ENCODE data around the gene SIRT4. TPM values are rescaled to one million over a fixed set of nuclear protein-coding genes. Genes with fewer than 3 reads are reported as not detected.

Gene SIRT4
- total RNA-seq, 2 donors from 2014 or later, result 2.3 to 2.7 TPM

GRCh38 chr12:120257041-120257821 is 44.9 kb upstream of the SIRT4 start:
- H3K9ac ChIP-seq (ENCODE audit: extremely low read depth, low read length, poor library complexity, severe bottlenecking), result no peak overlapping the region
- 77 to 79% methylated on average over 7 to 9 of the region's 9 CpGs for WGBS, 2 experiments (ENCODE audit: insufficient coverage in 1 of 2, insufficient read length in 1 of 2)
- no peak for TF ChIP-seq CTCF (conservative IDR thresholded peaks at IDR 0.05)
- Mint-ChIP-seq H3K27ac (peak overlapping the region; percentile 58), H3K36me3 (ENCODE audit: low read depth) (peaks cover 17% of the 10 kb centered on the region), H3K4me3 (no peak overlapping the region), H3K27me3 (ENCODE audit: insufficient read depth) (no peaks in the 10 kb centered on the region), H3K9me3 (no peaks in the 10 kb centered on the region), H3K4me1 (peaks cover 38% of the 10 kb centered on the region)
- no peak overlapping the region for H3K27ac ChIP-seq (ENCODE audit: low read depth, low read length)
- no peaks in the 10 kb centered on the region for H3K27me3 ChIP-seq (ENCODE audit: control insufficient read depth, insufficient read depth, low read length, poor library complexity, severe bottlenecking)
- no peaks in the 10 kb centered on the region for H3K9me3 ChIP-seq (ENCODE audit: control insufficient read depth, low read length)
- peak; percentile 72 for DNase-seq
- no peak overlapping the region for H3K4me3 ChIP-seq (ENCODE audit: low read length)
- H3K4me1 ChIP-seq (ENCODE audit: control insufficient read depth, insufficient read depth, low read length), result peaks cover 6% of the 10 kb centered on the region
- H3K36me3 ChIP-seq (ENCODE audit: control insufficient read depth, insufficient read depth, low read length), result peaks cover 16% of the 10 kb centered on the region

DNA sequence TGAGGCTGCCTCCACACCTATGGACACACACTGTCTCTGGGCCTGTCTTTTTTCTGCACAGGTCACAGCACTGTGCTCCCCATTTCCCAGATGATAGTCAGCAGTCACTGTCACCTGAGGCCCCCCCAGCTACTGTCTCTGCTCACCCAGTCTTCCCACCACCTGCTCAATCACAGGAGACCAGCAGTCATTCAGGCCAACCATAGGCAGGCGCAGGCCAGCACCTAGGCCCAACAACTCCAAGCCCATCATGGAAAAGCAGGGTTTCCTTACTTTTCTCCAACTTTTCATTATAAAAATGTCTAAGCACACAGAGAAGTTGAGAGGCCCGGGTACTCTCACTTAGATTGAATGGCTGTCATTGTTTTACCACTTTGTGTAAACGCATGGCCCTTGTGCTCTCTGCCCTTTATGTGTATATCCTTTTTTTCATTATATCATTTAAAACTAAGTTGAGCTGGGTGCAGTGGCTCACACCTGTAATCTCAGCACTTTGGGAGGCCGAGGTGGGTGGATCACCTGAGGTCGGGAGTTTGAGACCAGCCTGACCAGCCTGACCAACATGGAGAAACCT is 43.7 kb upstream of the SIRT4 start:
- H3K27me3 Mint-ChIP-seq (ENCODE audit: insufficient read depth), result no peaks in the 10 kb centered on the region
- Histone ChIP-seq H3K27ac (ENCODE audit: low read depth, low read length) (no peak overlapping the region), H3K9ac (ENCODE audit: extremely low read depth, low read length, poor library complexity, severe bottlenecking) (no peak overlapping the region), H3K4me1 (ENCODE audit: control insufficient read depth, insufficient read depth, low read length) (peaks cover 16% of the 10 kb centered on the region), H3K4me3 (ENCODE audit: low read length) (no peak overlapping the region), H3K9me3 (ENCODE audit: control insufficient read depth, low read length) (no peaks in the 10 kb centered on the region), H3K27me3 (ENCODE audit: control insufficient read depth, insufficient read depth, low read length, poor library complexity, severe bottlenecking) (no peaks in the 10 kb centered on the region), H3K36me3 (ENCODE audit: control insufficient read depth, insufficient read depth, low read length) (peaks cover 16% of the 10 kb centered on the region)
- H3K4me3 Mint-ChIP-seq, result no peak overlapping the region
- 86 to 96% methylated on average over 3 to 5 of the region's 5 CpGs for WGBS, 2 experiments (ENCODE audit: insufficient coverage in 1 of 2, insufficient read length in 1 of 2)
- H3K27ac Mint-ChIP-seq, result peak overlapping the region; percentile 60
- peaks cover 17% of the 10 kb centered on the region for H3K36me3 Mint-ChIP-seq (ENCODE audit: low read depth)
- no peak for TF ChIP-seq CTCF (conservative IDR thresholded peaks at IDR 0.05)
- no peak for DNase-seq
- H3K4me1 Mint-ChIP-seq, result peaks cover 43% of the 10 kb centered on the region
- H3K9me3 Mint-ChIP-seq, result no peaks in the 10 kb centered on the region

GRCh38 chr12:120259418-120260202 is 42.5 kb upstream of the SIRT4 start:
- no peak overlapping the region for H3K4me3 Mint-ChIP-seq
- peaks cover 55% of the 10 kb centered on the region for H3K4me1 Mint-ChIP-seq
- no peaks in the 10 kb centered on the region for H3K27me3 Mint-ChIP-seq (ENCODE audit: insufficient read depth)
- Histone ChIP-seq H3K27me3 (ENCODE audit: control insufficient read depth, insufficient read depth, low read length, poor library complexity, severe bottlenecking) (no peaks in the 10 kb centered on the region), H3K27ac (ENCODE audit: low read depth, low read length) (no peak overlapping the region), H3K36me3 (ENCODE audit: control insufficient read depth, insufficient read depth, low read length) (peaks cover 16% of the 10 kb centered on the region), H3K4me1 (ENCODE audit: control insufficient read depth, insufficient read depth, low read length) (peaks cover 21% of the 10 kb centered on the region), H3K4me3 (ENCODE audit: low read length) (no peak overlapping the region), H3K9ac (ENCODE audit: extremely low read depth, low read length, poor library complexity, severe bottlenecking) (no peak overlapping the region), H3K9me3 (ENCODE audit: control insufficient read depth, low read length) (no peaks in the 10 kb centered on the region)
- no peaks in the 10 kb centered on the region for H3K9me3 Mint-ChIP-seq
- DNase-seq, result peak; percentile 47
- 84 to 93% methylated on average over 4 to 8 of the region's 8 CpGs for WGBS, 2 experiments (ENCODE audit: insufficient coverage in 1 of 2, insufficient read length in 1 of 2)
- no peak for TF ChIP-seq CTCF (conservative IDR thresholded peaks at IDR 0.05)
- H3K27ac Mint-ChIP-seq, result peak overlapping the region; percentile 82
- peaks cover 13% of the 10 kb centered on the region for H3K36me3 Mint-ChIP-seq (ENCODE audit: low read depth)

Measured in endodermal cell (in vitro differentiated cells).